ENCODE results near the gene ABR.
"Not testable (repeated sequence)": the region's sequence is repeated elsewhere in the genome, so short reads cannot be mapped to it uniquely, and the experiment has no call there.

The ABR gene

DNA sequence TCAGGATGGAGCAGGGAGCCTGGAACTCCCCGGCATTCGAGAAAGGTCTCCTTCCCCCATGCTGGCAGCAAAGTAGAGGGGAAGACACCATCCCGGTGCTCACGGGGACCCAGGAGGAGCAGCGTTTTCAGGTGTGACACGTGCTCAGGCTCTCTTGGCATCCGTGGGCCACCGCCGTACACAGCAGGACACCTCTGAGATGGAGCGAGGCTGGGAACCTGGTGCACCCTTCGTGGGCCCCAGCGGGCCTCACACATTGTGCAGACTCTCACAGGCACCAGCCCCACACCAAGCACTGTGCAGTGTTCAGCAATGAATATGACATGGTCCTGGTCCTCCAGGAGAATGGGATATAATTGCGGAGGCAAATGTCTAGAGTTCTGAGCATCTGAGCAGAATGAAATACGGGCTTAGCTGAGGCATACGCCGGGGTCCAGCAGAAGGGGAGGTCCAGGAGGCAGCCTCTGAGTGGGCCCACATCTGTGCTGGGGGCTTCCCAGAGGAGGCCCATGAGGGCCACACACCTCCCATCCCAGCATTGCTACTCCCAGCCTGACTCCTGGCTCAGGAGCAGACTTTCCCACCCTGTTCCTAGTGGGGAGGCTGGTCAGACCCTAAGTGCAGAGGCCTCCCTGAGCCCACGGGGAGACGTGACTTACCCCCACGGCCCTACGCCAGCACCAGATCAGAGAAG is 72.6 kb downstream of the ABR start:
- in situ Hi-C loops (cut with MboI; ENCODE audit: low sequenced_read_pairs): no loop called here
- no peak for DNase-seq (ENCODE audit: low spot score in 2 of 2)
- H3K9me3 ChIP-seq: no peaks in the 10 kb centered on the region
- H3K4me3 ChIP-seq: no peak overlapping the region
- peaks cover 3% of the 10 kb centered on the region; the same call in 1 of the 2 replicates for H3K36me3 ChIP-seq (replicated peaks)
- H3K27me3 ChIP-seq (ENCODE audit: low read depth): no peaks in the 10 kb centered on the region
- H3K4me1 ChIP-seq: peaks cover 32% of the 10 kb centered on the region

DNA sequence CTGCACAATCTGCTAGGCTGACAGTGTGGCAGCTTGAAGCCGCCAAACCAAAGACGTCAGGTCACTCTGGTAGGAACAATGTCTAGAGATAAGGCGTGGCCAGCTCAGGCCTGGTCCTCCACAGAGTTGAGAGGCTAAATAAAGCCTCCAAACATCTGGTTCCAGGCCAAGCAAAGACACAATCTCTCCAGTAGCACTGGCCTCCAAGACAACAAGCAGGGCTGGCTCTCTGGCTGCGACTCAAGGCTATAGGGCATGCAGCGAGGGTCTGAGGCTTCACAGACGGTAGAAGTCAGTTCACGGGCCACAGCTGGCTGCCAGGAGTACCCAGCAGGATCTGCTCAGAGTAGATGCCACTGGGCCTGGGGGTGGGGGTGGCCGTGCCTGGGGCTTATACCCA is 75.6 kb downstream of the ABR start:
- Histone ChIP-seq H3K27me3 (ENCODE audit: low read depth) (no peaks in the 10 kb centered on the region), H3K9me3 (no peaks in the 10 kb centered on the region), H3K4me1 (peaks cover 19% of the 10 kb centered on the region), H3K4me3 (no peak overlapping the region), H3K36me3 (replicated peaks) (no peaks in the 10 kb centered on the region)
- in situ Hi-C loops (cut with MboI; ENCODE audit: low sequenced_read_pairs): no loop called here
- no peak for DNase-seq (ENCODE audit: low spot score in 2 of 2)

DNA sequence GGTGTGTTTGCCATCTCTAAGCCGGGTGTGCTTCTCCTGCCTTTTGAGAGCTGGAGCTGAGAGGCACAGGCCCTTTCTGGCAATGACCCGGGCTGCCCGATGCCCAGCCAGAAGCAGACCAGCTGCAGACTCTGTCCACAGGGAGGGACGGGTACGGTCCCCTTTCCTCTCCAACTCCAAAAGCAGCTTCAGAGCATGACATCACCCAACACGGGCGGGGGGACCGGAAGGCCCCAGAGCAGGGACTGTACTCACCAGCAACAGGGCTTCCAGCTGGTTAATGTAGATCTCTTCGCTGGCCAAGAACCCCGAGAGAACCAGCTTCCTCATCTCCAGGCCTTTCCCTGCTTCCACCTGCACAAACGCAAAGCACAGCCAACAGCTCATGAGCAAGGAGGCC is 79.4 kb downstream of the ABR start:
- Histone ChIP-seq H3K4me3 (no peak overlapping the region), H3K36me3 (replicated peaks) (no peaks in the 10 kb centered on the region), H3K9me3 (no peaks in the 10 kb centered on the region), H3K4me1 (peaks cover under 1% of the 10 kb centered on the region; the same call in 1 of the 2 replicates), H3K27me3 (ENCODE audit: low read depth) (no peaks in the 10 kb centered on the region)
- in situ Hi-C loops (cut with MboI; ENCODE audit: low sequenced_read_pairs): no loop called here
- no peak for DNase-seq (ENCODE audit: low spot score in 2 of 2)

DNA sequence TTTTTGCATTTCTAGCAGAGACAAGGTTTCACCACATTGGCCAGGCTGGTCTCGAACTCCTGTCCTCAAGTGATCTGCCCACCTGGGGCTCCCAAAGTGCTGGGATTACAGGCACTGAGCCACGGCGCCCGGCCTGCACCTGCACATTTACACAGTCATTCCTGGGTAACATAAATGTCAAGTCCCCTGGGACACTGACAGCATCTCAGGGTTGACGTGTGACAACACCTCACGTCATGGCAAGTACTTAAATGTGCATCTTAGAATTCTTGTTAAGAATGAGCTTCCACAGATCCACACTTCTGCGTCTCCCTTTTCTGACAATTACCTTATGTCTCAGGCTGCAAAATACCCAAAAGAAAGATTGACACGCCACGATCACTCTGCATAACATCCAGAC is 80.5 kb downstream of the ABR start:
- Histone ChIP-seq H3K4me1 (no peaks in the 10 kb centered on the region), H3K27me3 (ENCODE audit: low read depth) (no peaks in the 10 kb centered on the region), H3K36me3 (replicated peaks) (no peaks in the 10 kb centered on the region), H3K4me3 (no peak overlapping the region), H3K9me3 (no peaks in the 10 kb centered on the region)
- DNase-seq (ENCODE audit: low spot score in 2 of 2): no peak
- in situ Hi-C loops (cut with MboI; ENCODE audit: low sequenced_read_pairs): no loop called here

DNA sequence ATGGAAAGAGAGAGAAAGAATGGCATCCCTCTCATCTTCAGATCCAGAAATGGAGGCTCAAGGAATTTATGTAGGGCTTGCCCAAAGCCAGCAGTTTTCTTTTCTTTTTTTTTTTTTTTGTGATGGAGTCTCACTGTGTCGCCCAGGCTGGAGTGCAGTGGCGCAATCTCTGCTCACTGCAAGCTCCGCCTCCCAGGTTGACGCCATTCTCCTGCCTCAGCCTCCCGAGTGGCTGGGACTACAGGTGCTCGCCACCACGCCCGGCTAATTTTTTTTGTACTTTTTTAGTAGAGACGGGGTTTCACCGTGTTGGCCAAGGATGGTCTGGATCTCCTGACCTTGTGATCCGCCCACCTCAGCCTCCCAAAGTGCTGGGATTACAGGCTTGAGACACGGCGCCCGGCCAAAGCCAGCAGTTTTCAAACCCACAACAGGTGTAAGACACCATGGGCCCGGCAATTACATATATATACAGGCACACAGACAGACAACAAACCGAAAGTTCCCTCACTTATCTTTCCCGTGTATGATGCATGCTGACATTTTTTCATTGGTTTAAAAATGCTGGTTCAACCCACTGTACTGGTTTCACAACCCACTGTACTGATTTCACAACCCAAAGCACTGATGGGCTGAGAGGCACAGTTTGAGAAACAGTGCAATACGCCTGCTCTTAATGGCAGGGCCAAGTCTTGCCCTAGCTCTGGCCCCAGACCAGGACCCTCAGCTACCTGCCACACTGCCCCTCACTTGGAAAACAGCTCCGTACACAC is 81.6 kb downstream of the ABR start:
- not testable (repeated sequence) for H3K9me3 ChIP-seq

DNA sequence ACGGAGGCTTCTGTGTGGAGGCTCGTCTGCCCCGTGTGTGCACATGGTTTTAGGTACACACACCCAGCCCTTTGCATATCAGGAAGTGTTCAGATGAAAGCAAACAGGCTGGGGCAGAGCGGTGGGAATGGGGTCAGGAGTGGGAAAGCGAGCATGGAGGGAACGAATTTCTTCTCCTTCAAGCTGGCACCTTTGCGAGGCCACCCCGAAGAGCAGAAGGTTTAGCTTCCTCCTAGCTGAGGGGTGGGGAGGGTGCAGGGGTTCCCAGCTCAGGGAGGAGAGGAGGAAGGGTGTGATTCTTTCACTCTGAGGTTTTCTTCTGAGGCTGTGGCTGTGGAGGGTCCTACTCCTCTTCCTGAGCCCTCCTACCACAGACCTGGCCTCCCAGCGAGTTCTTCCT is 83.6 kb downstream of the ABR start:
- Histone ChIP-seq H3K9me3 (no peaks in the 10 kb centered on the region), H3K36me3 (replicated peaks) (no peaks in the 10 kb centered on the region), H3K4me3 (no peak overlapping the region), H3K4me1 (no peaks in the 10 kb centered on the region), H3K27me3 (ENCODE audit: low read depth) (no peaks in the 10 kb centered on the region)
- in situ Hi-C loops (cut with MboI; ENCODE audit: low sequenced_read_pairs): no loop called here
- no peak for DNase-seq (ENCODE audit: low spot score in 2 of 2)

More for the DNA sequence above, 81.6 kb downstream of the ABR start:
- DNase-seq (ENCODE audit: low spot score in 2 of 2); H3K4me1 ChIP-seq; in situ Hi-C loops (cut with MboI; ENCODE audit: low sequenced_read_pairs); H3K36me3 ChIP-seq (replicated peaks); H3K27me3 ChIP-seq (ENCODE audit: low read depth); H3K4me3 ChIP-seq: not testable (repeated sequence)

DNA sequence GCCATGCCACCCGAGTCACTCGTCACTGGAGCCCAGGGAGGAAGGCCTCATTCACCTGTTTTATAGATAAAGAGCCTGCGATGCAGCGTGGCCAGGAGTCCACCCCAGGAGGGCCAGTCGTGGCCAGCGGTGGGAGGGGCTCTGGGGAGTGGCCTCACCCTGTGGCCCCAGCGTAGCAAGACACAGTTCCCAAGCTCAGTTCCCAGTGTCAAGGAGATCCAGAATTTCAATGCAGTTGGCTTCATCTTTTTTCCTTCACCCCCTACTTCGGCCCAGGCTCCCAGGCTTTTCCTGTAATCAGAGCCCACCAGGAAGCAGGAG is 84.0 kb downstream of the ABR start:
- in situ Hi-C loops (cut with MboI; ENCODE audit: low sequenced_read_pairs): no loop called here
- no peak overlapping the region for H3K4me3 ChIP-seq
- DNase-seq (ENCODE audit: low spot score in 2 of 2): no peak
- no peaks in the 10 kb centered on the region for H3K4me1 ChIP-seq
- no peaks in the 10 kb centered on the region for H3K27me3 ChIP-seq (ENCODE audit: low read depth)
- no peaks in the 10 kb centered on the region for H3K36me3 ChIP-seq (replicated peaks)
- H3K9me3 ChIP-seq: no peaks in the 10 kb centered on the region

DNA sequence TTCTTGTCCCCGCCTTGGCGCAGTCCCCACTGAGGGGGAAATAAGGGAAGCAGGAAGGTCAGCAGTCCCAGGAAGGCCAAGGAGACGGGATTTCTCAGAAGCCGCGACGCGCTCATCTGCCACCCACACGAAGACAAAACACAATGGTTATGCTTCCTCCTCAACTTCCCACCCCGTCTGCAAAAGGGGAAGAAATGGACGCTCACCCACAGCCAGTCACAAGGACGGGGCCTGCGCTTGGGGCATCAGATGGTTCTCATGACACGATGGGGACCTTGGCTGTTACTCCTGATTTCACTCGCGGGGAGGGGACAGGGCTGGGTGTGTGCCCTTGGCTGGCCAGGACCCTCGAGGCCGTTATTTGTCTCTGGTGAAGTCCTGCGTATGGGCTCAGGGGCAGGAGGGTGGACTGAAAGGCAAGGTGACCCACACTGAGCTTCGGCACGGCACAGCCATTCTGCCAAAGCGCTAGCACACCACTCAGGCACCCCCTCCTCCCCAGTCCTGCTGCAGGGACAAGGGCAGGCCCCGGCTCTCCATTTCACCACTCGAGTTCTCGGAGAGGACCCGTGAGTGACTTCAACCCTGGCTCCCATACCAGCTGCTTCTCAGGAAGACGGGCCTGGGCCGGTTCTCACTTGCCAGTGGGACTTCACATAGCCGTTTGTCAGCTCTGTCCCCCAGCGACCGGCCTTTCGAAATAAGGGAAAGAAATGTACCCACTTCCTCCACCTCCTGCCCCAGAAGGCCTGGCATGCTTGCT is 84.5 kb downstream of the ABR start:
- Histone ChIP-seq H3K4me1 (no peaks in the 10 kb centered on the region), H3K27me3 (ENCODE audit: low read depth) (no peaks in the 10 kb centered on the region), H3K9me3 (no peaks in the 10 kb centered on the region), H3K36me3 (replicated peaks) (no peaks in the 10 kb centered on the region), H3K4me3 (no peak overlapping the region)
- no peak for DNase-seq (ENCODE audit: low spot score in 2 of 2)
- in situ Hi-C loops (cut with MboI; ENCODE audit: low sequenced_read_pairs): no loop called here

DNA sequence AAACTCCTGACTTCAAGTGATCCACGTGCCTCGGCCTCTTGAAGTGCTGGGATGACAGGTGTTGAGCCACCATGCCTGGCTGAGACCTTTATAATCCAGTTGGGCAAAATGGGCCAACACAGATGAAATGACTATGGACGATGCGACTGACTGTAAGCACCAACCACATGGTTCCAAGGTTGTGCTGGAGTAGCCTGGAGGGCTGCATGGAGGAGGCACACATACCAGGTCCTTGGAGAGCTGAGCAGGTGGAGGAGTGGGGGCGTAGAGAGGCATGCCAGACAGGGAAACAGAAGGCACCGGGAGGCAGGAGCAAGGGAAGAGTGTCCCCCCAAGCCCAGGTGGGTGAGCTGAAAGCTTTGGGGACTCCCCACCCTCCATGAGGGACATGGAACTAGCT is 85.2 kb downstream of the ABR start:
- no peak overlapping the region for H3K4me3 ChIP-seq
- H3K36me3 ChIP-seq (replicated peaks): no peaks in the 10 kb centered on the region
- H3K27me3 ChIP-seq (ENCODE audit: low read depth): no peaks in the 10 kb centered on the region
- in situ Hi-C loops (cut with MboI; ENCODE audit: low sequenced_read_pairs): no loop called here
- H3K9me3 ChIP-seq: no peaks in the 10 kb centered on the region
- no peaks in the 10 kb centered on the region for H3K4me1 ChIP-seq
- no peak for DNase-seq (ENCODE audit: low spot score in 2 of 2)

DNA sequence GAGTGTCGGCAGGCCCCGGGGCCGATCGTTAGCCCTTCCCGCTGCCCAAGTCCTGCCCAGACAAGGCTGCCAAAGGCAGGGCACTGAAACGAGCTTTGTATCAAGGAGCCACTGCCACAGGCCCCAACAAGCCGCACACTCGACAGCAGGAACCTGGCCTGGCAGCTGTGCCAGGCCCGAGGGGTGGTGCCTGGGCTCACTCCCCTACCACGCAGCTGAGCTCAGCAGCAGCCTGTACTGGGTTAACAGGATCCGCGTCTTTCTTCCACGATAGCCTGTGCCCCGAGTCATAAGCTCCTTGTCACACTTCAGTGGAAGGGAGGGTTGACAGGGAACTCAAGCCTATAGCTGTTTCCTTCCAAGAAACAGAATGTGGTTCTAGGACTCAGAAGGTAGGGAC is 87.9 kb downstream of the ABR start:
- no peak for DNase-seq (ENCODE audit: low spot score in 2 of 2)
- no peaks in the 10 kb centered on the region for H3K4me1 ChIP-seq
- no peak overlapping the region for H3K4me3 ChIP-seq
- H3K36me3 ChIP-seq (replicated peaks): no peaks in the 10 kb centered on the region
- H3K9me3 ChIP-seq: no peaks in the 10 kb centered on the region
- in situ Hi-C loops (cut with MboI; ENCODE audit: low sequenced_read_pairs): no loop called here
- no peaks in the 10 kb centered on the region for H3K27me3 ChIP-seq (ENCODE audit: low read depth)

DNA sequence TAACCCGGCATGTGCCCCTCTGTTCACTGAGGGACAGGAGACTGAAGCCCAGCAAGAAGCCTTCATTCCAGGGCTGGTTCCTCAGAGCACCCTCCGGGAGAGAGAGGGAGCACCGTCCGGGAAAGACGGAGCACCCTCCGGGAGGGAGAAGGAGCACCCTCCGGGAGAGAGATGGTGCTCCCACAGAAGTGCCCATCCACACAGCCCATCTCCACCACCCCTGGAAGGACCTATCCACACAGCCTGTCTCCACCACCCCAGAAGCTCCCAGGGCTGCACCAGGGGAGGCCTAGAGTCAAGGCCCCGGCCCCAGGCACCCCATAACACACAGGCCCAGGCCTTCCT is 88.6 kb downstream of the ABR start:
- Histone ChIP-seq H3K27me3 (ENCODE audit: low read depth) (no peaks in the 10 kb centered on the region), H3K4me3 (no peak overlapping the region), H3K36me3 (replicated peaks) (no peaks in the 10 kb centered on the region), H3K9me3 (no peaks in the 10 kb centered on the region), H3K4me1 (no peaks in the 10 kb centered on the region)
- DNase-seq (ENCODE audit: low spot score in 2 of 2): no peak
- in situ Hi-C loops (cut with MboI; ENCODE audit: low sequenced_read_pairs): no loop called here

DNA sequence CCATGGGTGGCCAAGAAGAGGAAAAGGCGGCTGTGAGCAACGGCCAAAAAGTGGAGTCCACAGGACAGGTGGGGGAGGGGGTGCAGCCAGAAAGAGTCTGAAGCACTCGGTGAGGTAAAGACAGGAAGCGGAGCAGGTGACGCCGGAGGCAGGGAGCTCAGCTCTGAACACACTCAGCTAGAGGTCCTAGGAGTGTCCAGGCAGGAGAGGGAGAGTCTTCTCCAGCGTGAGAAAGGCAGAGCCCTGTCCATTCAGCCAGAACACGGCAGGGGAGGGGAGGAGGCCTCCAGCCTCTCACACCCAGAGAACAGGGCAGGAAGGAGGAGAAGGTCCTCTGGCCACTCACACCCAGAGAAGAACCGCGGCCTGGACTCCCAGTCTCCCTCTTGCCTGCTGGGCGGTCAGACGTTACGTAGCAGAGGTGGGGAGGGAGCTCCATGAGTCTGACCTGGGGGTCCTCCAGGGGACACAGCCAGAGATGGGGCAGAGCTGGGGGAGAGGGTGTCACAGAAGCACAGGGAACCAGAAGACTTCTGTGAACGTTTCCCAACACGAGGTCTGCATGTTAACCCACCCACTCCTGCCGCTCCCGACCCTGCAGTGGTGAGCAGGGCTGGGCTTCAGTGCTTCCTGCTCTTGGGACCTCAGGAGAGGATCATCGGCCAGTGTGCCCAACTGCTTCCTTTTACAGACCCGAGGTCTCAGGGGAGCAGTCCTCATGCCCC is 89.2 kb downstream of the ABR start:
- Histone ChIP-seq H3K36me3 (replicated peaks) (no peaks in the 10 kb centered on the region), H3K9me3 (no peaks in the 10 kb centered on the region), H3K27me3 (ENCODE audit: low read depth) (no peaks in the 10 kb centered on the region), H3K4me3 (no peak overlapping the region), H3K4me1 (no peaks in the 10 kb centered on the region)
- in situ Hi-C loops (cut with MboI; ENCODE audit: low sequenced_read_pairs): no loop called here
- DNase-seq (ENCODE audit: low spot score in 2 of 2): no peak

DNA sequence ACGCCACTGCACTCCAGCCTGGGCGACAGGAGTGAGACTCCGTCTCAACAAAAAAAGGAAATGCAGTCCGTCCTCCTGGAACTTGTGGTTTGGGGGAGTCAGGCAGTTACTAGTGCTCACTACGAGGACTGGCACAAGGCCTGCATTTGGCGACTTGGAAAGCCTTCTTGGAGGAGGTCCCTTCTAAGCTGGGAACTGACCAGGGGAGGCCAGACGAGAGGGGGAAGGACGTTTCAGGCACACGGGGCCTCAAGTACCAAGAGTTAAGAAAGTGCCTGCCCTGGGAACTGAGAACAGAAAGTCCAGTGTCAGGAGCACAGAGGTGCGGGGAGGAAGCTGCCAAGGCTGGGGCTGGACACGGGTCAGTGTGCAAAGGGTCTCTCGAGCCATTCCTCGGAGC is 89.9 kb downstream of the ABR start:
- H3K36me3 ChIP-seq (replicated peaks): no peaks in the 10 kb centered on the region
- no peak for DNase-seq (ENCODE audit: low spot score in 2 of 2)
- H3K27me3 ChIP-seq (ENCODE audit: low read depth): no peaks in the 10 kb centered on the region
- no peaks in the 10 kb centered on the region for H3K9me3 ChIP-seq
- H3K4me3 ChIP-seq: no peak overlapping the region
- in situ Hi-C loops (cut with MboI; ENCODE audit: low sequenced_read_pairs): no loop called here
- no peaks in the 10 kb centered on the region for H3K4me1 ChIP-seq

All from HAP-1 (cell line).